Right lobe of liver (tissue), 6 donors: Measurements from ENCODE around the gene ESM1. TPM values are rescaled to one million over a fixed set of nuclear protein-coding genes. Genes with fewer than 3 reads are reported as not detected.

Experiments
- ATAC-seq, 4 donors: fragments of 200-7000 bp; cut with Tn5 transposase; one replicate each; pipeline ENCODE4 v1.9.1; 2020; ENCODE audit warnings: mild to moderate bottlenecking in 4 of 4, moderate library complexity in 4 of 4
- DNase-seq, 3 donors: peaks; one replicate each; pipeline ENCODE4 v3.0.0-alpha.2; 2020
- H3K27ac ChIP-seq, 3 donors: fragments of 200-600 bp; one replicate each; pipeline ENCODE4 v1.8.0; 2022
- H3K27me3 ChIP-seq, 2 donors: fragments of 200-600 bp; one replicate each; pipeline ENCODE4 v1.8.0; 2022
- H3K36me3 ChIP-seq, 4 donors: fragments of 200-600 bp; sonication (generic) in 1 of 4; one replicate each; pipeline versions ENCODE4 v1.5.1 to v1.8.0; 2017 to 2022; ENCODE audit warnings: control low read depth in 1 of 4
- H3K4me1 ChIP-seq, 4 donors: fragments of 200-600 bp; sonication (generic) in 1 of 4; one replicate each; pipeline versions ENCODE4 v1.5.1 to v1.8.0; 2017 to 2022; ENCODE audit warnings: control low read depth in 1 of 4
- H3K4me3 ChIP-seq, 3 donors: fragments of 200-600 bp; one replicate each; pipeline ENCODE4 v1.8.0; 2022
- H3K9me3 ChIP-seq, 4 donors: fragments of 200-600 bp; sonication (generic) in 1 of 4; one replicate each; pipeline versions ENCODE4 v1.5.1 to v1.8.0; 2017 to 2022; ENCODE audit warnings: control low read depth in 1 of 4
- CTCF ChIP-seq, 4 donors: fragments of 200-600 bp in 3 of 4; fragments of 450-650 bp in 1 of 4; IDR thresholded peaks; one replicate each; pipeline versions ENCODE4 v1.5.1 to v1.8.0; 2016 to 2022; ENCODE audit warnings: antibody characterized with exemption in 4 of 4, mild to moderate bottlenecking in 2 of 4
- POLR2A ChIP-seq: fragments of 450-650 bp; IDR thresholded peaks from one replicate; pipeline ENCODE4 v1.6.1; 2017; ENCODE audit warnings: antibody characterized with exemption, mild to moderate bottlenecking
- WGBS: methylation state at CpG from one replicate; pipeline ENCODE4 v1.1.6; 2018; ENCODE audit warnings: low coverage, low lambda C conversion rate; ENCODE audit not compliant: insufficient coverage; ENCODE audit errors: missing lambda C conversion rate; 5-methylcytosine and 5-hydroxymethylcytosine counted together
- intact Hi-C, 2 donors: fragments of 100-400 bp; cut with DNase I; formaldehyde crosslinking; loops; one replicate each; pipeline versions ENCODE4 v1.11.2 to v1.14.1; 2022
- total RNA-seq, 6 experiments: library from RNA; depleted of rRNA in 2 of 6; stranded (reverse); fragments of >200 nt in 2 of 6; fragmentation: NEBNext Ultra II Directional in 3 of 6; extraction: Animal tissue kit (Norgen Biotek cat#: 25700) in 3 of 6; gene quantifications; one replicate each; pipeline versions ENCODE4 v1.1.0 to v1.2.4, GENCODE V29; 2016 to 2023
- donor health status: DM: no; HTN: yes; CAD: no.
- donor health status: DM: no; HTN: no; CAD: no.
- donor health status: DM: no; HTN: no; CAD: no.
- donor health status: DM: no; HTN: yes; CAD: no.
- donor health status: DM: no; HTN: yes; CAD: no.

The ESM1 gene
- total RNA-seq, 6 experiments from 2014 or later = 0.24 to 2.6 (median 0.31) TPM; not detected in 2

DNA sequence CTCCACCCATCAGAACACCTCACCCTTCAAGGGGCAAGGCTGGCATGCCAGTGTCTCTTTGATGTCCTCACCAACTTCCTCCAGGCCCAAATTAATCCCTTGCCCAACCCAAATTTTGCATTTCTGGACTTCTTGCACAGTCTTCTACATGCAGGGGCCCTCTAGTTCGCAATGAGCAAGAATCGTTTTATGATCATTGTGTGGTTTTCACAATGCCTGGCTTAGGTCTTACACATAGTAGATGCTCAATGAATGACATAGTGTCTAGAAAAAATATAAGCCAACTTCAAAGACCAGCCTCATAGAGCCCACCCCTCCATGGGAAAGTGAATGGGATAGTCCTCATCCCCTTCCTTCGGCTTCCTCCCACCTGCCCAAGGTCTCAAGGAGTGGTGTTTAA is 9.8 kb upstream of the ESM1 start:
- Histone ChIP-seq H3K4me1 (no peaks in the 10 kb centered on the region), H3K4me3 (no peak overlapping the region), H3K36me3 (no peaks in the 10 kb centered on the region), H3K27me3 (no peaks in the 10 kb centered on the region), H3K9me3 (no peaks in the 10 kb centered on the region), H3K27ac (no peak overlapping the region)
- WGBS = 77% methylated on average over 3 of the region's 3 CpGs
- intact Hi-C loops = no loop called here
- TF ChIP-seq CTCF (IDR thresholded peaks at IDR 0.05) (no peak), POLR2A (no peak)
- DNase-seq (no peak), ATAC-seq (no peak)

- no peaks in the 10 kb centered on the region for H3K9me3 ChIP-seq
- WGBS = 40% methylated on average over 2 of the region's 2 CpGs
- no peaks in the 10 kb centered on the region for H3K4me1 ChIP-seq
- no peak for DNase-seq
- no peaks in the 10 kb centered on the region for H3K36me3 ChIP-seq
- no peak overlapping the region for H3K4me3 ChIP-seq
- H3K27ac ChIP-seq = no peak overlapping the region
- intact Hi-C loops = no loop called here
- H3K27me3 ChIP-seq = no peaks in the 10 kb centered on the region
- no peak for ATAC-seq
- TF ChIP-seq POLR2A = no peak
- no peak for TF ChIP-seq CTCF (IDR thresholded peaks at IDR 0.05)
Measured at GRCh38 chr5:54994628-54995027, 9.2 kb upstream of the ESM1 start.

DNA sequence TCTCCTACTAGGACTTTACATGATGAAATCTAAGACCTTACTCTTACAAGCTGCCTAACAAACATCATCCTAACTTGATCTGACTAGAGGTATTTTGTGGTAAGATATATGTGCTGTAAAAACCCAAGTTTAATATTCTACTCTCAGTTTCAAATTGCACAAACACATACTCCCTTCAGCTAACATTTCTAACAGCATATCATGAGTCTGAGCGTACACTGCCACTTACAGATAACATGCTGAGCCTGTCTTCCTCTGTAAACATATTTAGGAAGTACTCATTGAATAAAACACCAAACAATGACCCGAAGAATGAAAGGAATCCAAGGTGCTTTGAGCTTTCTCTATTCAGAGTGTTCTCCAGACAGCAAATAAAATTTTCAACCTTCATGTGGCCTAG is 7.9 kb upstream of the ESM1 start:
- H3K27ac ChIP-seq = no peak overlapping the region
- WGBS = 47% methylated on average over 2 of the region's 2 CpGs
- H3K4me3 ChIP-seq = no peak overlapping the region

DNA sequence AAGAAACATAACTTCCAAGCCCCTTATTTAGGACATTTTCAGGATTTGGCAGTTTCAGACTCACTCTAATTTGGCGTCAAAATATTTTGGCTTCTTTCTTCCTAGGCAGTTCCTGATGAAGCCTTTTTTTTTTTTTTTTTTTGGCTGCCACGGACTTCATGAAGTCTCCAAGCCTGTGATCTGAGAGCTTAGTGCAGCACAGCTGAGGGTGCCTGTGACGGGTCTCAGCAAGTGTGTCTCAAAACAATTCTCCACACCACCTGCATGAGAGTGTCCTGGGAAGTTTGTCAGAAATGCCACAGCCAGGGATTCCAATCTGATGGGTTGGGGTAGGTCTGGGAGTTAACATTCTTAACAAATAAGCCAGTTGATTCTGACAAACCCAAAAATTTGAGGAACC is 6.0 kb upstream of the ESM1 start:
- Histone ChIP-seq H3K27ac (no peak overlapping the region), H3K4me3 (no peak overlapping the region), H3K36me3 (no peaks in the 10 kb centered on the region), H3K9me3 (no peaks in the 10 kb centered on the region), H3K27me3 (no peaks in the 10 kb centered on the region), H3K4me1 (no peaks in the 10 kb centered on the region)
- intact Hi-C loops = no loop called here
- 26% methylated on average over 3 of the region's 3 CpGs for WGBS
- no peak for DNase-seq
- ATAC-seq = no peak
- no peak for TF ChIP-seq POLR2A
- TF ChIP-seq CTCF (IDR thresholded peaks at IDR 0.05) = no peak

More for the DNA sequence above, 7.9 kb upstream of the ESM1 start:
- Histone ChIP-seq H3K36me3 (no peaks in the 10 kb centered on the region), H3K4me1 (no peaks in the 10 kb centered on the region), H3K27me3 (no peaks in the 10 kb centered on the region), H3K9me3 (no peaks in the 10 kb centered on the region)
- intact Hi-C loops = no loop called here
- ATAC-seq = peak in 1 of 4 donors; percentile 20
- no peak for DNase-seq
- TF ChIP-seq POLR2A (no peak), CTCF (IDR thresholded peaks at IDR 0.05) (no peak)

DNA sequence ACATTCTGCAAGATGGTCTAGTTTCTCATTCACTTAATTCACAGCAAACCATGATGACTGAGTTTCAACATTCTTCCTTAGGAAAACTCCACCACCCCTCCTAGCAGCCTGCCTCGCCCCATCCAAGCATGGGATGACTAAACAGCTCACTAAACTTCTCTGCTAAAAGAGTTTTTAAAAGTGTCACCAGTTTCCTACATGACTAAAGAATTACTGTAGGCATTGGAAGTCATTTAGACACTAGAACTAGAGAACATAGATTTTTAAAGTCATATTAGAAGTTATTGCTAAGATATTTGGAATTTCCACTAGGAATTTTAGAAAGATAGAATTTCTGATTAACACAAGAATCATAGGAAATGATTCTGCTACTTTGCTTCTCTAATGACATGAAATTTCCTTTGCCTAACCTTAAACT is 5.5 kb upstream of the ESM1 start:
- no peak for TF ChIP-seq CTCF (IDR thresholded peaks at IDR 0.05)
- TF ChIP-seq POLR2A = no peak
- H3K4me3 ChIP-seq = no peak overlapping the region
- no peak for ATAC-seq
- intact Hi-C loops = no loop called here
- H3K9me3 ChIP-seq = no peaks in the 10 kb centered on the region
- no peaks in the 10 kb centered on the region for H3K4me1 ChIP-seq
- no peak overlapping the region for H3K27ac ChIP-seq
- no peak for DNase-seq
- H3K36me3 ChIP-seq = no peaks in the 10 kb centered on the region
- no peaks in the 10 kb centered on the region for H3K27me3 ChIP-seq
- 100% methylated on average over 1 of the region's 1 CpG for WGBS
